Keratinocyte (primary cell): ENCODE results near the gene DENND2A. TPM values are rescaled to one million over a fixed set of nuclear protein-coding genes. Genes with fewer than 3 reads are reported as not detected.

Experiments used
- DNase-seq: peaks from one replicate; pipeline ENCODE4 v3.0.0-alpha.2; 2011; ENCODE audit warnings: low read depth, missing footprints, low spot score
- FAIRE-seq: peaks from 2 replicates; lab custom pipeline; 2011; peaks lifted over from hg19 to GRCh38; lab: Jason Lieb, UNC
- H2AFZ ChIP-seq: 2 replicates; pipeline ENCODE4 v1.6.0; 2012; ENCODE audit warnings: low read length, control low read depth, inconsistent platforms; ENCODE audit not compliant: control insufficient read depth
- H3K27ac ChIP-seq: 2 replicates; pipeline ENCODE4 v1.5.1; 2011; ENCODE audit warnings: low read length; ENCODE audit not compliant: control insufficient read depth, insufficient read depth
- H3K27me3 ChIP-seq: 3 replicates; pipeline ENCODE4 v1.6.0; 2011; ENCODE audit warnings: low read length; ENCODE audit not compliant: control insufficient read depth, insufficient read depth; ENCODE audit errors: extremely low read depth
- H3K36me3 ChIP-seq, 2 experiments: 2 replicates in 1 of 2; 3 replicates in 1 of 2; pipeline ENCODE4 v1.5.1; 2011; ENCODE audit warnings: low read length in 2 of 2, mild to moderate bottlenecking in 1 of 2; ENCODE audit not compliant: control insufficient read depth in 2 of 2, insufficient read depth in 2 of 2; ENCODE audit errors: extremely low read depth in 1 of 2
- H3K4me1 ChIP-seq: 3 replicates; pipeline ENCODE4 v1.5.1; 2011; ENCODE audit warnings: low read length; ENCODE audit not compliant: control insufficient read depth, insufficient read depth; ENCODE audit errors: extremely low read depth
- H3K4me2 ChIP-seq: 3 replicates; pipeline ENCODE4 v1.6.0; 2011; ENCODE audit warnings: low read depth, low read length; ENCODE audit not compliant: control insufficient read depth, insufficient read depth; ENCODE audit errors: extremely low read depth
- H3K4me3 ChIP-seq, 3 experiments: fragments of 200-600 bp in 1 of 3; sonication (generic) in 1 of 3; 2 replicates in 2 of 3; 3 replicates in 1 of 3; pipeline ENCODE4 v1.5.1; 2011 to 2016; ENCODE audit warnings: low read length in 3 of 3, mild to moderate bottlenecking in 3 of 3, control low read depth in 2 of 3, inconsistent platforms in 1 of 3, low read depth in 1 of 3, mixed read lengths in 1 of 3, mixed run types in 1 of 3, moderate library complexity in 1 of 3; ENCODE audit not compliant: control insufficient read depth in 2 of 3, insufficient read depth in 2 of 3; ENCODE audit errors: extremely low read depth in 1 of 3
- H3K79me2 ChIP-seq: 2 replicates; pipeline ENCODE4 v1.6.0; 2012; ENCODE audit warnings: low read length; ENCODE audit not compliant: control insufficient read depth, insufficient read depth
- H3K9ac ChIP-seq: 3 replicates; pipeline ENCODE4 v1.6.0; 2011; ENCODE audit warnings: low read length; ENCODE audit not compliant: control insufficient read depth, insufficient read depth; ENCODE audit errors: extremely low read depth
- H3K9me1 ChIP-seq: 3 replicates; pipeline ENCODE4 v1.6.0; 2011; ENCODE audit warnings: low read length; ENCODE audit not compliant: control insufficient read depth, insufficient read depth; ENCODE audit errors: extremely low read depth
- H3K9me3 ChIP-seq: 2 replicates; pipeline ENCODE4 v1.5.1; 2012; ENCODE audit warnings: low read depth, low read length; ENCODE audit not compliant: control insufficient read depth
- H4K20me1 ChIP-seq: 3 replicates; pipeline ENCODE4 v1.6.0; 2011; ENCODE audit warnings: low read length; ENCODE audit not compliant: control insufficient read depth, insufficient read depth; ENCODE audit errors: extremely low read depth
- CTCF ChIP-seq, 3 experiments: IDR thresholded peaks in 1 of 3; conservative IDR thresholded peaks in 1 of 3; optimal IDR thresholded peaks in 1 of 3; 2 replicates in 2 of 3; 3 replicates in 1 of 3; pipeline versions ENCODE3 to v1.5.1; 2011; ENCODE audit warnings: low read length in 3 of 3, mild to moderate bottlenecking in 3 of 3, moderate library complexity in 2 of 3, control low read depth in 1 of 3, inconsistent platforms in 1 of 3; ENCODE audit not compliant: insufficient read depth in 2 of 3; ENCODE audit errors: extremely low read depth in 1 of 3
- EZH2 ChIP-seq: IDR thresholded peaks from one replicate; pipeline ENCODE4 v1.6.1; 2012; ENCODE audit warnings: inconsistent platforms, mild to moderate bottlenecking, low read length, moderate library complexity
- dilution Hi-C: fragments of 300-500 bp; cut with MboI; formaldehyde crosslinking; loops from one replicate; pipeline ENCODE4 v1.7.0; 2020; ENCODE audit warnings: low sequenced_read_pairs; ENCODE audit not compliant: extremely low pct_ligation_motif_present
- polyA plus RNA-seq, 5 experiments: library from polyadenylated mRNA; depleted of rRNA in 3 of 5; stranded (reverse) in 3 of 5; stranded (forward) in 1 of 5; unstranded in 1 of 5; fragments of >200 nt; gene quantifications; 1 replicate in 1 of 5; 2 replicates in 3 of 5; 3 replicates in 1 of 5; pipeline versions ENCODE4 v1.2.1 to v1.2.3, GENCODE V29; 2011 to 2012; ENCODE audit warnings: missing spikeins in 2 of 5, low read depth in 1 of 5, low replicate concordance in 1 of 5

DENND2A gene
- polyA plus RNA-seq, 1 donor (not counting 4 experiments of a cell fraction or from before 2014, with no cell fraction given): 1.8 TPM

GRCh38 chr7:140581411-140581810 is 59.2 kb downstream of the DENND2A start:
- no peaks in the 10 kb centered on the region for H3K36me3 ChIP-seq
- H3K4me1 ChIP-seq: no peaks in the 10 kb centered on the region
- no peaks in the 10 kb centered on the region for H3K9me3 ChIP-seq
- H3K4me2 ChIP-seq: no peak overlapping the region
- FAIRE-seq (no peak), DNase-seq (no peak)
- dilution Hi-C loops: no loop called here
- H3K27me3 ChIP-seq: no peaks in the 10 kb centered on the region
- H3K79me2 ChIP-seq: no peaks in the 10 kb centered on the region
- no peak overlapping the region for H3K4me3 ChIP-seq
- H3K27ac ChIP-seq: no peak overlapping the region
- H4K20me1 ChIP-seq: no peaks in the 10 kb centered on the region
- no peak overlapping the region for H2AFZ ChIP-seq
- TF ChIP-seq CTCF (optimal IDR thresholded peaks at IDR 0.05 in 1 of 3, IDR thresholded peaks at IDR 0.05 in 1 of 3, conservative IDR thresholded peaks at IDR 0.05 in 1 of 3; ENCODE audit: extremely low read depth in 1 of 3, insufficient read depth in 2 of 3, low read length in 3 of 3): no peak
- H3K9me1 ChIP-seq: no peaks in the 10 kb centered on the region
- no peak overlapping the region for H3K9ac ChIP-seq

- Histone ChIP-seq H3K9ac (no peak overlapping the region), H3K4me3 (no peak overlapping the region), H3K4me1 (no peaks in the 10 kb centered on the region), H3K27me3 (no peaks in the 10 kb centered on the region), H4K20me1 (no peaks in the 10 kb centered on the region), H3K27ac (no peak overlapping the region), H3K9me1 (no peaks in the 10 kb centered on the region), H3K36me3 (no peaks in the 10 kb centered on the region), H3K9me3 (no peaks in the 10 kb centered on the region), H3K4me2 (no peak overlapping the region), H3K79me2 (no peaks in the 10 kb centered on the region), H2AFZ (no peak overlapping the region)
- dilution Hi-C loops: no loop called here
- no peak for TF ChIP-seq CTCF (optimal IDR thresholded peaks at IDR 0.05 in 1 of 3, IDR thresholded peaks at IDR 0.05 in 1 of 3, conservative IDR thresholded peaks at IDR 0.05 in 1 of 3; ENCODE audit: extremely low read depth in 1 of 3, insufficient read depth in 2 of 3, low read length in 3 of 3)
- TF ChIP-seq EZH2: no peak
- DNase-seq: no peak
- FAIRE-seq: no peak
These were observed 63.0 kb downstream of the DENND2A start for GRCh38 chr7:140577651-140578050.
